HepG2 (cell line): Measurements from ENCODE around the gene GRAMD1A. TPM values are rescaled to one million over a fixed set of nuclear protein-coding genes. Genes with fewer than 3 reads are reported as not detected.

Experiments
- ATAC-seq: fragments of 200-7000 bp; cut with Tn5 transposase; 3 replicates; pipeline ENCODE4 v1.9.1; 2020; ENCODE audit warnings: mild to moderate bottlenecking, moderate library complexity
- BruUV-seq: library from RNA; stranded (reverse); fragments of 400-500 nt; replicated peaks from 2 replicates; lab custom pipeline; 2021; lab: Mats Ljungman, UMichigan
- CTCF ChIA-PET: fragments of 300-600 bp; formaldehyde crosslinking; extraction: SDS; loops from one replicate; lab custom pipeline; 2021; ENCODE audit warnings: low total read pairs, inconsistent platforms, low intra/inter-chr PET ratio; lab: Yijun Ruan, JAX
- POLR2A ChIA-PET: fragments of 350-600 bp; sonication (Branson Sonifier 250); formaldehyde crosslinking; loops from one replicate; lab custom pipeline; 2020; ENCODE audit warnings: antibody characterized with exemption, inconsistent platforms; lab: Yijun Ruan, JAX
- DNase-seq: peaks from one replicate; pipeline ENCODE4 v3.0.0-alpha.2; 2015; ENCODE audit warnings: low spot score
- FAIRE-seq: peaks from 3 replicates; lab custom pipeline; 2011; peaks lifted over from hg19 to GRCh38; lab: Jason Lieb, UNC
- H2AFZ ChIP-seq: one replicate; pipeline ENCODE4 v1.6.1; 2011; ENCODE audit warnings: low read length, inconsistent platforms
- H3K27ac ChIP-seq: fragments of 300-600 bp; 3 replicates; pipeline ENCODE4 v1.8.0; 2011; ENCODE audit warnings: mixed run types, mild to moderate bottlenecking, mixed read lengths, low read length, inconsistent platforms; ENCODE audit not compliant: insufficient read depth; ENCODE audit errors: extremely low read length
- H3K27me3 ChIP-seq, 2 experiments: fragments of 200-600 bp in 1 of 2; 2 replicates in 1 of 2; 3 replicates in 1 of 2; pipeline versions ENCODE4 v1.6.0 to v1.8.0; 2011; ENCODE audit warnings: low read length in 2 of 2, mild to moderate bottlenecking in 2 of 2, moderate library complexity in 2 of 2, inconsistent platforms in 1 of 2; ENCODE audit not compliant: insufficient read depth in 2 of 2, control insufficient read depth in 1 of 2
- H3K36me3 ChIP-seq, 2 experiments: fragments of 200-600 bp in 1 of 2; replicated peaks in 1 of 2; 2 replicates in 1 of 2; 3 replicates in 1 of 2; pipeline versions ENCODE4 v1.5.1 to v1.8.0; 2011; ENCODE audit warnings: low read length in 2 of 2, inconsistent platforms in 1 of 2; ENCODE audit not compliant: insufficient read depth in 2 of 2, control insufficient read depth in 1 of 2
- H3K4me1 ChIP-seq: 2 replicates; pipeline ENCODE4 v1.5.1; 2012; ENCODE audit warnings: low read length, inconsistent platforms; ENCODE audit not compliant: insufficient read depth
- H3K4me2 ChIP-seq: 2 replicates; pipeline ENCODE4 v1.6.0; 2011; ENCODE audit warnings: low read depth, low read length, inconsistent platforms
- H3K4me3 ChIP-seq, 3 experiments: fragments of 200-600 bp in 1 of 3; sonication (generic), shearing (Covaris generic) in 1 of 3; replicated peaks in 1 of 3; 2 replicates each; pipeline ENCODE4 v1.5.1; 2011 to 2016; ENCODE audit warnings: low read length in 3 of 3, inconsistent platforms in 2 of 3, low read depth in 2 of 3, mild to moderate bottlenecking in 2 of 3, control low read depth in 1 of 3, mixed read lengths in 1 of 3; ENCODE audit not compliant: insufficient read depth in 1 of 3
- H3K79me2 ChIP-seq: one replicate; pipeline ENCODE4 v1.6.1; 2011; ENCODE audit warnings: low read length, inconsistent platforms; ENCODE audit not compliant: insufficient read depth
- H3K9ac ChIP-seq: 2 replicates; pipeline ENCODE4 v1.6.0; 2011; ENCODE audit warnings: mild to moderate bottlenecking, low read depth, low read length, inconsistent platforms; ENCODE audit not compliant: insufficient read depth
- H3K9me3 ChIP-seq: 2 replicates; pipeline ENCODE4 v1.5.1; 2012; ENCODE audit warnings: mild to moderate bottlenecking, low read length
- H4K20me1 ChIP-seq: 2 replicates; pipeline ENCODE4 v1.6.0; 2011; ENCODE audit warnings: inconsistent platforms, mild to moderate bottlenecking, low read length, moderate library complexity; ENCODE audit not compliant: insufficient read depth
- AGO2 ChIP-seq: fragments of 200-400 bp; formaldehyde crosslinking; optimal IDR thresholded peaks from 2 replicates; pipeline ENCODE3; 2017; ENCODE audit warnings: mild to moderate bottlenecking, low read depth, low read length, moderate library complexity
- DRAP1 ChIP-seq: IDR thresholded peaks from 2 replicates; pipeline ENCODE4 v1.6.1; 2016; ENCODE audit warnings: missing genetic modification reagents, missing compliant biosample characterization
- KDM5A ChIP-seq: fragments of 200-600 bp; sonication (generic); IDR thresholded peaks from 2 replicates; pipeline ENCODE4 v1.7.0; 2018; ENCODE audit warnings: antibody characterized with exemption, mild to moderate bottlenecking, low read length, borderline replicate concordance
- MXI1 ChIP-seq: IDR thresholded peaks from 3 replicates; pipeline ENCODE4 v1.6.1; 2012; ENCODE audit warnings: low read depth, low read length, inconsistent platforms, borderline replicate concordance
- MYC ChIP-seq: sonication (generic); formaldehyde crosslinking; IDR thresholded peaks from 2 replicates; pipeline ENCODE4 v1.9.0; 2021; ENCODE audit warnings: missing genetic modification reagents, borderline replicate concordance
- PCBP1 ChIP-seq: fragments of 200-400 bp; formaldehyde crosslinking; IDR thresholded peaks from 2 replicates; pipeline ENCODE4 v1.6.1; 2017; ENCODE audit warnings: mild to moderate bottlenecking, low read depth, low read length, borderline replicate concordance
- POLR2AphosphoS5 ChIP-seq: IDR thresholded peaks from 2 replicates; pipeline ENCODE4 v1.6.1; 2012; ENCODE audit warnings: low read depth, low read length
- SRF ChIP-seq: IDR thresholded peaks from 2 replicates; pipeline ENCODE4 v1.6.1; 2011; ENCODE audit warnings: mild to moderate bottlenecking, low read depth, low read length, moderate library complexity
- TBL1XR1 ChIP-seq: fragments of 150-350 bp; IDR thresholded peaks from 2 replicates; pipeline ENCODE4 v1.6.1; 2014; ENCODE audit warnings: borderline replicate concordance, low read length; ENCODE audit not compliant: partially characterized antibody
- TEAD2 ChIP-seq: sonication (generic); formaldehyde crosslinking; IDR thresholded peaks from 2 replicates; pipeline ENCODE4 v1.9.0; 2021; ENCODE audit warnings: missing genetic modification reagents
- TRAFD1 ChIP-seq: sonication (generic); formaldehyde crosslinking; IDR thresholded peaks from 2 replicates; pipeline ENCODE4 v1.5.1; 2020; ENCODE audit warnings: missing genetic modification reagents, mild to moderate bottlenecking, borderline replicate concordance
- ZBTB3 ChIP-seq: sonication (generic); formaldehyde crosslinking; IDR thresholded peaks from 2 replicates; pipeline ENCODE4 v1.4.0; 2020; ENCODE audit warnings: low read depth, mild to moderate bottlenecking, moderate library complexity, missing genetic modification reagents, borderline replicate concordance
- ZNF431 ChIP-seq: sonication (generic); formaldehyde crosslinking; IDR thresholded peaks from 2 replicates; pipeline ENCODE4 v1.9.0; 2022; ENCODE audit warnings: missing genetic modification reagents, low read depth, mild to moderate bottlenecking, borderline replicate concordance
- ZNF510 ChIP-seq: sonication (generic); formaldehyde crosslinking; IDR thresholded peaks from 2 replicates; pipeline ENCODE4 v1.4.0; 2020; ENCODE audit warnings: low read depth, mild to moderate bottlenecking, missing genetic modification reagents
- ZNF646 ChIP-seq: sonication (generic); formaldehyde crosslinking; IDR thresholded peaks from 2 replicates; pipeline ENCODE4 v1.9.0; 2021; ENCODE audit warnings: mild to moderate bottlenecking, missing genetic modification reagents
- WGBS: methylation state at CpG from one replicate; pipeline ENCODE4 v1.1.6; 2017; ENCODE audit warnings: low lambda C conversion rate; 5-methylcytosine and 5-hydroxymethylcytosine counted together
- in situ Hi-C: cut with HindIII; loops from 2 replicates; pipeline ENCODE4 v1.10.0; 2017; ENCODE audit warnings: low pct_unique_long_range_greater_than_20kb; ENCODE audit not compliant: extremely low pct_ligation_motif_present
- intact Hi-C: fragments of 100-400 bp; cut with micrococcal nuclease; formaldehyde crosslinking; loops from one replicate; pipeline ENCODE4 v1.10.0; 2022; ENCODE audit not compliant: unreplicated experiment
- polyA plus RNA-seq, 8 experiments: library from polyadenylated mRNA; depleted of rRNA in 3 of 8; stranded (reverse) in 7 of 8; unstranded in 1 of 8; fragments of >200 nt; fragmentation: Illumina TruSeq in 4 of 8; extraction: Trizol in 4 of 8; gene quantifications; 2 replicates each; pipeline versions ENCODE4 v1.2.1 to v1.2.3, GENCODE V29; 2011 to 2016; ENCODE audit warnings: low read depth in 4 of 8, missing spikeins in 1 of 8, mixed read lengths in 1 of 8; ENCODE audit not compliant: insufficient read depth in 1 of 8
- total RNA-seq, 5 experiments: library from RNA; depleted of rRNA; stranded (reverse); fragments of >200 nt; fragmentation: Illumina TruSeq; extraction: Trizol; gene quantifications; 2 replicates each; pipeline ENCODE4 v1.2.3, GENCODE V29; 2016; ENCODE audit warnings: low read depth in 1 of 5
- TF ChIP-seq, protein P1 (sequence below): sonication (generic); formaldehyde crosslinking; IDR thresholded peaks from 2 replicates; pipeline ENCODE4 v1.4.0; 2020; ENCODE audit warnings: mild to moderate bottlenecking, missing genetic modification reagents

GRAMD1A gene
- total and polyA plus RNA-seq, 2 of the 13 experiments (the other 11 are each of a cell fraction or from before 2014, with no cell fraction given): 14.7 to 181 TPM

GRCh38 chr19:35048911-35049411 is 48.8 kb downstream of the GRAMD1A start (continued):
- TF ChIP-seq ZNF431 (no peak), DRAP1 (CRISPR knock-in tag) (no peak), SRF (no peak), POLR2AphosphoS5 (peak; percentile 29; the same call in 1 of the 2 replicates), AGO2 (peak; percentile 95), TBL1XR1 (no peak), PCBP1 (no peak), ZNF510 (no peak), ZBTB3 (CRISPR knock-in tag) (no peak), TRAFD1 (CRISPR knock-in tag) (no peak)
- TF ChIP-seq, protein P1, sequence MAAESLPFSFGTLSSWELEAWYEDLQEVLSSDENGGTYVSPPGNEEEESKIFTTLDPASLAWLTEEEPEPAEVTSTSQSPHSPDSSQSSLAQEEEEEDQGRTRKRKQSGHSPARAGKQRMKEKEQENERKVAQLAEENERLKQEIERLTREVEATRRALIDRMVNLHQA: no peak

- no peak; the same call in 2 of the 3 replicates for ATAC-seq
- TF ChIP-seq ZNF646: no peak
- TF ChIP-seq TEAD2 (CRISPR knock-in tag): no peak
- no peak for TF ChIP-seq KDM5A
- TF ChIP-seq MXI1: no peak
- no peak for TF ChIP-seq MYC (CRISPR knock-in tag)
Observed at GRCh38 chr19:35049456-35049855, 49.3 kb downstream of the GRAMD1A start.

More at GRCh38 chr19:35049456-35049855, 49.3 kb downstream of the GRAMD1A start:
- H3K4me1 ChIP-seq: peaks cover 29% of the 10 kb centered on the region
- H3K79me2 ChIP-seq: peaks cover 29% of the 10 kb centered on the region
- DNase-seq (no peak), FAIRE-seq (no peak)
- H3K27me3 ChIP-seq: no peaks in the 10 kb centered on the region
- peaks cover 59% of the 10 kb centered on the region for H4K20me1 ChIP-seq
- no peaks in the 10 kb centered on the region for H3K9me3 ChIP-seq
- in situ Hi-C loops: no loop called here
- peaks cover 23 to 50% of the 10 kb centered on the region in 2 experiments; a peak in 4 of 5 replicates for H3K36me3 ChIP-seq
- WGBS: 95% methylated on average over 2 of the region's 5 CpGs
- BruUV-seq: no TSS peak
- H3K4me2 ChIP-seq: no peak overlapping the region
- H2AFZ ChIP-seq: no peak overlapping the region
- ChIA-PET CTCF (no interaction called here), POLR2A (no interaction called here)
- intact Hi-C loops: no loop called here
- no peak overlapping the region for H3K9ac ChIP-seq
- no peak overlapping the region for H3K4me3 ChIP-seq
- no peak overlapping the region for H3K27ac ChIP-seq
